ENCODE data around the gene CPM.

Gene CPM

GRCh38 chr12:68932961-68933893, at the start of gene CPM:
Gene CPM, minus strand, starts transcription at chr12:68933171. Its CDS starts 334 bp downstream, at chr12:68932837.
- peak; percentile 86 for DNase-seq (ENCODE audit: low spot score)

DNA sequence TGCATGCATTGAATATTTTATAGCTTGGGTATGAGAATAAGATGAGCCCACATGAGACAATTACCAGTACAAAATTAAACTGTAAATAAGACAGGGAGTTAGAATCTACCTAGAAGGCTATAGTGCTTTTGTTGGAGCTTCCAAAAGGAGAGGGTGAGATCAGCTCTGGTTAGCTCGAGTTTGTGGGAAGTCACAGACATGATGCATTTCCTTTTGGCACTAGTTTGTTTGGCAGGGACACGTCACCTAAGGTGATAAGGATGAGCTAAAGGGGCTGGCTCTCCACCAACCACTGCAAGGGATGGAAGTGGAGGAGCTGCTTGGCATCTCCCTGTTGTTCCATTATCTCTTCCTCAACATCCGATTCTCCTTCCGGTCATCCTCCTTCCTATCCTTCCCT, 48.5 kb upstream of the CPM start:
- DNase-seq (ENCODE audit: low spot score): no peak

DNA sequence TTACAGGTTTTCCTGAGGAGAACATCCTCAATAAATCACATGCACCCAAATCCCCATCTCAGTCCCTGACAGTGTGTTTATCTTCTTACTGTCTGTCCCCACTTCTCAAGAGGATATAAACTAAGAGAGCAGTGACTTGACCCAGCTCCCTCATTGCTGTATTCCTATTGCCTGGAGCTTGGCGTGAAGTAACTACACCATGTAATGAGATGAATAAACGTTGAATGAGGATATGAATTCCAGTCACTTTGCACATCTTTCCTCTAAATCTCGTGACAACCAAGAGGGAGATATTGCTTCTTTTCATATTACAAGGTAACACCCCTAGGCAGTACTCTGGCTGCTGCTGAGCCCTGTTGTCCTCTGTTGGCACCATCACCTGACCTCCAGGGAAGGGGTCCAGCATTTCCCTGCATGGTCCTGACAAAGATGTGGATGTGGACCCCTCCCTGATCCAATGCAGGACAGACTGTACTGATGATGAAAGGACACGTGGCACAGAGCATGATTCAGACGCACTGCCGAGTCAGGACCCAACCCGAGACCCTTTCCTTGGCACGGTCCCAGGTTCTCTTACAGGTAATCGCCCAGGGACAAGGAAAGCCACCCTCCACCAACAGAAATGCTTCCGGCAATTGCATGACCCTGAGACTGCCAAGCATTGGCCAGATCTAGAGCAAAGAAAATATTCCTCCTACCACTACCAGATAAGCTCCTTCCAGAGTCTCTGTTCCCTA, 47.7 kb upstream of the CPM start:
- DNase-seq (ENCODE audit: low spot score): no peak

GRCh38 chr12:68978678-68979077, 45.7 kb upstream of the CPM start:
- DNase-seq (ENCODE audit: low spot score): peak; percentile 50

DNA sequence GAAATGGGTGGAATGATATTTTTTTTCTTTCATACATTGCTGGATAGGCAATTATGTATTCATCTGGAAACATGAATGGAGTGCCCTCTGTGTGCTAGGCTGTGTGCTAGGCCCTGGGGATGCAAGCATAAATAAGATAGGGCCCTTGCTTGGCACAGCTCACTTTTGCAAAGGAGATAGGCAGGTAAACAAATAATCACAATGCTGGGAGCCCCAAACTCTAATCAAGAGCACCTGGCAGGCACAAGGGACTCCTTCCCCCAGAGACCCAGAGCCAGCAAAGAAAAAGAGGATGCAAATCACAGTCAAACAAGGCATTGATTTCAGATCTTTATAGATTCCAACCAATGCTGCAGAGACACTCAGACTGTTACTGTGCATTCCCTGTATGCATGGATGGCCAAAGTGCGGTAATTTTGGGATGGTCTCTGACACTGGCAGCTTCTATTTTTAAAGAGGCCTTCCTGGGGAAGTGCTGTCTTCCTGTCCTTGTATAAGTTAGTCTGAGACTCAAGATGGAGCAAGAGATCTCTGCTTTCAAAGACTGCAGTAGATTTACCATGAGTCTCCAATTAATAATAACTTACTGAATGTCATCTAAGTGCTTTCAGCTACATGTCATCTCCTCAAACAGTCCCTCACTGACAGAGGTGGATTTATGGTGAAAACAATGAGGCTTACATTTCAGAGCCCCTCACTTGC, 45.1 kb upstream of the CPM start:
- DNase-seq (ENCODE audit: low spot score): peak; percentile 76

DNA sequence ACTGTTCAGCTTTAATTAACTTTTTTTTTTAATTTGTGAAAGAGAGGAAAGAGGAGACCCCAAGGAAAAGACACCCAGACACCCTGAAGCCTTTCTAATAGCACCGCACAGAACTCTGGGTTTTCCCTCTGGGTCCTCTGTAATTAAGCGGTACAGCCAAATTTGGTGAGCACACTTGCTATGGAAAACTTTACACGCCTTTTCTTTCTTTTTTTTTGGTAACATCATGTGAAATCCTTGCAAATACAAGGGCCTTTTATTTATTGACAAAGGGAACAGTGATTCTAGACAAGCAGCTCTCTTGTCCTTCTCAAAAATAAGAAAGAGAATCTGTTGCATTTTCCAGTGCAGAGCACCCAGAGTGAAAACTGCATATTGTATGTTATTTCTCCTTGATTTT, 44.4 kb upstream of the CPM start:
- DNase-seq (ENCODE audit: low spot score): peak; percentile 97

DNA sequence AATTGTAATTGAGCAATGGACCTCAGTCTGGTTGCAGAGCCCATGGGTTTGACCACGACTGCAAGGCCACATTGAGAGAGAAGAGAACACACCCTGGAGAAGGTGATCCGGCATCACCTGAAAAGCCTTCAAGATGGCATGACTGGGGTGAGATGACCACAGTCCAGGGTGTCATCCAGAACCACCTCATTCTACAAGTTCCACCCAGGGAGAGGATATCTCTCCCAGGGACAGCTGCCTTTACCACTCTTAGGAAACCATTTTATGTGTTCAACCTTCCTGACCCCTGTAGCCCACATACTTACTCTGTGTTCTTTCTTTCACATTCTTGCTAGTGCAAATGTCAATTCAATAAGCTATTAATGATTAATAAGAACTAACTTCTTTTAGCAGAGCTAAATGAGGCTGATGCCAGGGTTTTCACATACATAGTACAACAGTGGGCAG, 43.4 kb upstream of the CPM start:
- DNase-seq (ENCODE audit: low spot score): peak; percentile 24

- no peak for DNase-seq (ENCODE audit: low spot score)
These were observed 42.8 kb upstream of the CPM start for GRCh38 chr12:68975811-68976210.

DNA sequence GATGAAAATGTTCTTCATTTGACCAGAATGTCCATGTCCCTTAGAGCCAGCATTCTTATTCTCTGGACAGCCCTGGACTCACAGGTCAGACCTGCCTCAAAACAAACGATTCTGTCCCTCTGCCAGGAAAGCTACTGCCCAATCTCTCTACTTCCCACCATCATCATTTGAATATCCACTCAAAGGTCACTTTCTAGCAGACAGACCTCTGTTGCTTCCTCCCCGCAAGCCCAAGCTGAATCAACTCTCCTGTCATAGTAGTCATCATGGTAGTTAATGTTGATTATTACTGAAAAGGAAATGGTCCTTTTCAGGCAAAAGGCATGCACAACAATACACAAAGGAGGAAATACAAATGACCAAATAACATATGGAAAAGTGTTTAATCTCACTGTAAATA, 39.6 kb upstream of the CPM start:
- DNase-seq (ENCODE audit: low spot score): no peak

GRCh38 chr12:68971404-68971803, 38.4 kb upstream of the CPM start:
- no peak for DNase-seq (ENCODE audit: low spot score)

DNA sequence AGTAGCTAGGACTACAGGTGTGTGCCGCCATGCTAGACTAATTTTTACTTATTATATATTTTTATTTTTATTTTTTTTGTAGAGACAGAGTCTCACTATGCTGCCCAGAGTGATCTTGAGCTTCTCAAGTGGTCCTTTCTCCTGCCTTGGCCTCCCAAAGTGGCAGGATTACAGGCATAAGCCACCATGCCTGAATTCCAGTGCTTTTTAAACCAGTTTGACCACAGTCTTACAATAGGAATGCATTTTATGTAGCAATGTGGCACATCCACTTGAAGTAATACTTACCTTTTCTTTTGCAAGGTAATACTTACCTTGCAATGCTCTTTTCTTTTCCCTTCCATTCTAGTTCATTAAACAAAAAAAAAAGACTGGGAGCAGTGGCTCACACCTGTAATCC, 38.0 kb upstream of the CPM start:
- DNase-seq (ENCODE audit: low spot score): no peak

- DNase-seq (ENCODE audit: low spot score): no peak
These were observed 37.3 kb upstream of the CPM start for GRCh38 chr12:68970306-68970705.

- no peak for DNase-seq (ENCODE audit: low spot score)
These were observed 34.1 kb upstream of the CPM start for GRCh38 chr12:68967046-68967445.

DNA sequence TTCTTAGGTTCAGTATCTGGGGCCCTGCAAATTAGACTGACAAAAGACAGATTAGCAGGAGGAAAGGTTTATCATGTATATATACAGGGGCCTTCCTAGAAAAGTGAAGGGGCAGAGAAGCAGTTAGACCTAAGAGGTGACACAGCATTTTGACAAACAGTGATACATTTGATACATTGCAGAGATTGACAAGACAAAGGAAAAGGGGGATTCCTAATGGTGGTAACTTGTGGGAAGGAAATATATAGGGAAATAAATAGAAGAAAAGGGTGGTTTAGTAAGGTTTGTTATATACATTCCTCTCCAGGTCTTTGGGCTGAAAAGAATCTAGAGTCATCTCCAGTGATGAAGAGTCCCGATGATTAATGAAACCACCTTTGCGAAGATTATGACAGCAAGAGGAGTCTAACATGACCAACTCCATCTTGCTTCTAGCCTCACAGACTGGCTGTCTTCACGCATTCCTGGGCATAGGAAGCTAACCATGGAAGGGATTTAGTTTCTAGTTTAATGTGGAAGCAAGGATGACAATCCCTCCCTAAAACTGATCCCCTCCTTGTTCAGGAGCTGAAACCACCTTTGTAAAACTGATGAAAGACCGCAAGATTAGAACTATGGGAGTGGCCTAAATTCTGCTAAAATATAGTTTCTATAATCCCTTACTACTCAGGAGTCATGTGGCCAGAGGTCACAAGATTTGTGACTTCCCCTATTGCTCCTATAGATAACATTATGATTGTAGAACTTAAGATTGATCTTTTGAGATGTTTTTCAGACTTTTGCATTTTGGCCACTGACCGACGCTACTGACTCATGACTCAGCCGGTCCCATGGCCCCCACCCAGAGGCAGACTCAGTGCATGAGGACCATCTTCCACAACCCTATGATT, 31.1 kb upstream of the CPM start:
- no peak for DNase-seq (ENCODE audit: low spot score)

- DNase-seq (ENCODE audit: low spot score): peak; percentile 50
These were observed 30.2 kb upstream of the CPM start for GRCh38 chr12:68962877-68963855.

- peak; percentile 63 for DNase-seq (ENCODE audit: low spot score)
These were observed 27.0 kb upstream of the CPM start for GRCh38 chr12:68959891-68960464.

- no peak for DNase-seq (ENCODE audit: low spot score)
These were observed 26.3 kb upstream of the CPM start for GRCh38 chr12:68959143-68959858.

DNA sequence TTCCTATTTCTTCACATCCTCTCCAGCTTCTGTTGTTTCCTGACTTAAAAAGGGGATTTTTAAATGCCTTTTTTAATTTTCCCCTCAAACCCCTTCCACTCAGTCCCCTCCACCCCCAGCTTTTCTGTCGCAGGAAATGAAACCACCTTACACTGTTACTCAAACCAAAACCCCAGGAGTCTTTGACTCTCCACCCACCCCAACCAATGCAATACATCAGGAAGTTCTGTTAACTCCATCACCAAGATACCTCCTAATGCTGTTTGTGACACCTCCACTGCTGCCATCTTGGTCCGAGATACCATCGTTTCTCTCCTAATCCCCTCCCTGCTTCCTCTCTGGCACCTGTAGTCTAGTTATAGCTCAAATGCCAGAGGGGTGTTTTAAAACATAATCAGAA, 25.4 kb upstream of the CPM start:
- no peak for DNase-seq (ENCODE audit: low spot score)

- no peak for DNase-seq (ENCODE audit: low spot score)
These were observed 24.3 kb upstream of the CPM start for GRCh38 chr12:68957273-68957672.

Measured in pons (tissue), 1 donor.